Stimulated activated CD4-positive, alpha-beta T cell treated with anti-CD3 and anti-CD28 coated beads, TNF-alpha, amount 100 ng/mL, for 1 hour (primary cell): Measurements from ENCODE around the gene NOC3L.
A peak's percentile ranks its signal among the peaks of the same experiment; 100 is the strongest.
"Not testable (repeated sequence)": the region's sequence is repeated elsewhere in the genome, so short reads cannot be mapped to it uniquely, and the experiment has no call there.

Experiments used
- DNase-seq, 3 donors: peaks; one replicate each; pipeline ENCODE4 v3.0.0-alpha.2; 2020; ENCODE audit warnings: low read depth in 3 of 3, low spot score in 1 of 3

Gene NOC3L

DNA sequence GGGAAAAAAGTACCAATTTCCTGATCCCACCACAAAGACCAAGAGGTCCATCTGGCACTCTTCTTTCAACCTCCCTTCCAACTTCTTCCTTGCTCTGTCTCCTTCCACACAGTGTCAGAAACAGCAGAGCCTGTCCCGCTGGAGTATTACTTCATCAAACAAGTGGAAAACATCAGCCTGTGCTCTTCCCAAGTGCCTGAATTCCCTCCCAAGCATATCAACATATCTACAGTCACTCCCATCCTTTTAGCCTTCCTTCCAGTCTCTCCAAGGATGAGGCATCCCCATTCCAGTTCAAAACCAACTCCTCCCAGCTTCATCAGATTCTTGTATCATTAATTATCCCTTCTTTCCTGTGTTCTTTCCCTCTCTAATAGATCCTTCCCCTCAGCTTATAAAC is 1.7 kb upstream of the NOC3L start:
- no peak for DNase-seq

DNA sequence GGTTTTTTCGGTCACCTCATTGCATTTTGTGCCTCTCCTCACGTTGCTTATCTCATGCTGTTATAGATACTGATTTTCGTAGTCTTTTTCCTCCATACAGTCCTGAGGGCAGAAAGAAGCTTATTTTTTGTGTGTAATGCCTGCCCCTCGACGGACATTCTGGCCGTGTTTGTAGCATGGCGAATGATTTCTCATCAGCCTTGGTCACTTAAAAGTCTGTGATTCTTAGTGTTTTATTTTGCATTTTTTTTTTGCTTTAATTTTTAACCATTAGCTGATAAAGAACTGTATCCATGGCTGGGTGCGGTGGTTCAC is 469 bp upstream of the NOC3L start:
- no peak for DNase-seq

DNA sequence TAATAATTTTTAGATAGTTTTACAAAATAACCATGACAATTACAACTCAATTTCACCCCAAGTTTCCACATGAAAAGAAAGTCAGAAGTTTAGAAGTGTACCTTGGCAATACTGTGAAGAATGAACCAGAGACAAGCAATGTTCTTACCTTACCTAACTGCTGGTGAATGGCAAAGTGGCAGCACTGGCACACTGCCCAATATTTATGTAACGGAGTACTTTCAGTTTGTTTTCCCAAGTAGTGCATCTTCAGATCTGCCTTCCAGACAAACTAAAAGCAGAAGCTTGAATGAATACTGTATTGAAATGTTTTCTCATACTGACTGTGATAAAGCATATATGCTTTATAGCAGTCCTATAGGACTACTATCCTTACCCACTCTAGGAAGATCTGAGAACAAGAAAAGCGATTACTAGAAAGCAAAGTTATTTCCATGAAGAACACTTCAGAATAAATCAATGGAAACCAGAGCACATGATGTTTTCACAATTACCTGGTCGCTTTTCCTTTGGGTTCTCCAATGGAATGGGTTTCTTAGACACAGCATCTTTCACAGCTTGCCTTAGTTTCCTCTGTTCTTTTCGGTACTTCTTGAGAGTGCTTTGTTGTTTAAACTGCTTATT is 1.5 kb downstream of the NOC3L start:
- DNase-seq = no peak

DNA sequence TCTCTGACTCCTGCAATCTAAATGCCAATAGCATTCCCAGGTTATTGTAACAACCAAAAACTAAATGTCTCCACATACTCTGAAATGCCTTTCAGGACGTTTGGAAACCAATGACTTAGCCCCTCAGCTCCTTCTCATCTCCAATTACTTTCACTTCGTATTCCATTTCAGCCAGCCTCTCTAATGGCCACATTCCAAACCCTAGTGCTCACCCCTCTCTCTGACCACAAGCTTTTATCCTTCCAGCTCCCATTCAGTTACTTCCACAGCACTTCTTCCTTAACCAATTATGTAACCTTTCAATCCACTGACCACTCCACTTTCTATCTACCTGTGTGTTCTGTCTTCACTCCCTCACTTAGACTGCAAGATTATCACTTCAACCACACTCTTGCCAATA is 4.3 kb downstream of the NOC3L start:
- no peak for DNase-seq

DNA sequence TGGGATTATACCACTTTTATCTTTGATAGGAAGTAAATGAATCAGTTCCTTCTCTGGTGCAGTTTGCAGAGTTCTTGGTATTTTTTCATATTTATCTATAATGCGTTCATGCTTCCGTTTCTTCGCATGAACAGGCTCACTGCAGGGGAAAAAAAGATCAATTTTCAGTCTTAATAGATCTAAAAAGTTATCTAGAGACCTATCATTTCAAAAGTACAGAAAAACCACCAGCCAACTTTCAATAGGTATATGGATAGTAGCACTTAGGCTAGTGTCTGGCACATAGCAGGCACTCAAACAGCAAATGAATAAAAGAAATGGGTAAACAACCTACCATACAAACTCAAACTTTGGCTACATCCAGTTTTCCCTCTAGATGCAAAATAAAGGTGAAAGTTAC is 5.5 kb downstream of the NOC3L start:
- no peak for DNase-seq

DNA sequence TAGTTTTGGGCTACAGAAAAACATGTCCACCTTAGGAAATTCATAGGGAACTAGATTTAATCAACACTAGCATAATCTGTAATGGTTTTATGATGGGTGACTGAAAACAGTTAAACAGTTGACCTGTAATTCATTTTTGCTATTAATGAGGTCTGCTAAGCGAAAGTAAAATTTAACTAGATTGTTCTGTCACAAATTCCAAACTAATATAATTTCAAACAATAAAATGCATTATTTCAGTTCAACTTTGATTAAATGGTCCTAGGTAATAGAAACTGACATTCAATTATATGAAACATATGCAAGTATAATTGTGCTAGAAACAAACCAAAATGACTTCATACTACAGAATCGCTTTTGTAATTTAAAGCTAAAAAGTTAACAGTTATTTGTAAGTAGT is 6.9 kb downstream of the NOC3L start:
- no peak for DNase-seq

DNA sequence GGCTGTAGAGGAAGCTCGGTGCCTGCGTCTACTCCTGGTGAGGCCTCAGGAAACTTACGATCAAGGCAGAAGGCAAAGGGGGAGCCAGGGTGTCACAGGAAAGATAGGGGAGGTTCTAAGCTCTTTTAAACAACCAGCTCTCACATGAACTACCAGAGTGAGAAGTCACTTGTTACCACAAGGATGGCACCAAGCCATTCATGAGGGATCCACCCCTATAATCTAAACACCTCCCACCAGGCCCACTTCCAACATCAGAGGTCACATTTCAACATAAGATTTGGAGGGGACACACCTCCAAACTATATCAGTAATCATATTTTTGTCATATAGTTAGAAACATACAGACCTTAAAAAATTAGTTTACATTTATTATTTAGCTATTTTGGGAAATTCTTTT is 9.4 kb downstream of the NOC3L start:
- no peak for DNase-seq

DNA sequence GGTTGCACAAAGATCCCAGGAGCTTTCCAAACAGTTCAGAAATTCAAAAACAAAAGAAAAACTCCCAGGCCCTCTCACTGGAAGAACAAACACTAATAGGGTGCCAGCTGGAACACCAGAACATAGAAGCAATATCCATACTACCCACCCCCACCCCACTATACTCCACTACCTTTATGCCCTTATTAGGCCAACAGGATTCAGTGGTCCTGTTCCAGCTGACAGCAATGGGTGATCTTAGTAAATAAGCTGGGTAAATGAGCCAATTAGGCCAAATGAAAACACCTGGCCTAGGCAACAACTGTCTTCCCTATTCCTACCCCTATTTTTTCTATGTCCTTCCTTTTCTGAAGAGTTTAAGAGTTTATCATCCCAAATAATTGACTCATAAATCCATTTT is 11.7 kb downstream of the NOC3L start:
- no peak for DNase-seq

DNA sequence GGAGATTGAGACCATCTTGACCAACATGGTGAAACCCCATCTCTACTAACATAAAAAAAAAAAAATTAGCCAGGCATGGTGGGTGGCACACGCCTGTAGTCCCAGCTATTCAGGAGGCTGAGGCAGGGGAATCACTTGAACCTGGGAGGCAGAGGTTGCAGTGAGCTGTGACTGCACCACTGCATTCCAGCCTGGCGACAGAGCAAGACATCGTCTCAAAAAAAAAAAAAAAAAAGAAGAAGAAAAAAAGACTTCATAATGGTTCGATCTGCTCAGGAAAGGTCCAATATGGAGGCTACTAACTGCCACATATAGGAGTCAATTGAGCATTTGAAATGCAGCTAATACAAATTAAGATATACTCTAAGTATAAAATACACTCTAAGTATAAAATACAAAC is 12.2 kb downstream of the NOC3L start:
- DNase-seq = not testable (repeated sequence)

DNA sequence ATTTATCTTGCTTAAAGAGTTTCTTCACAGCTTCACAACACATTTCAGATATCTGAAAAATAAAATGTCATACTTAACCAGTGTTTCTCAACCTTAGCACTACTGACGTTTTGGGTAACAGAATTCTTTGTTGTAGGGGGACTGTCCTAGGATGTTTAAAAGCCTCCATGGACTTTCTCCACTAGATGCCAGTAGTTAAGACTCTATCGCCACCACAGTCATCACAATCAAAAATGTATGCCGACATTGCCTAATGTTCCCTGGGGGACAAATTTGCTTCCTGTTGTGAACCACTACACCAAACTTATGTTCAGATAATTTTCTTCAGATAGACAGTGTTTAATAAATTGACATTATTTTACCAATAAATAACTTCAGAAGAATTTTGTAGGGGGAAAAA is 13.4 kb downstream of the NOC3L start:
- DNase-seq = no peak

DNA sequence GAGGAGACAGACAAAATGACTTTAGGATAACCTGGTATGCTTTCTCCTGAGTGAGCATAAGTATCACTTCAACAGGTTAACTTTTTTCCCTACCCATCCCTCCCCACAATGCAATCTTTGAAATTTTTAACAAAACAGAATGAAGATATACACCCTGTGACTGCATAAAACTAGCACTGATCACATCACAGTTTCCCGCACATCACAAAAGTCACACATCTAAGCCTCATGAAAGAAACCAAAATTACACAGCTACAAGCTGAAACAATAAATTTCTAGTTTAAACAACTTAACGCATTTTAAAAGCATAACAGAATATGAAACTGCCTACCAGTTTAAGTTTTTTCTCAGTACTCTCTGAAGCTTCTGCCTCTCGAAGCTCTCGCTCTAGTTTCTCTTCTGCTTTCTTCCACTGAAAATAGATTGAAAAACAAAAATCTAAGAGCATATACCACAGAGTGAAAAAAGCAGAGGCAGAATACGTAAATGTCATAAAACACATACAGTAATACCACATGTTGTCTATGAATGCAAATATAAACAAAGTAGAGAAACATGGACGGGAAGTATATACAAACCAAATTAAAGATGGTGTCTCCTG is 18.1 kb downstream of the NOC3L start:
- no peak for DNase-seq

DNA sequence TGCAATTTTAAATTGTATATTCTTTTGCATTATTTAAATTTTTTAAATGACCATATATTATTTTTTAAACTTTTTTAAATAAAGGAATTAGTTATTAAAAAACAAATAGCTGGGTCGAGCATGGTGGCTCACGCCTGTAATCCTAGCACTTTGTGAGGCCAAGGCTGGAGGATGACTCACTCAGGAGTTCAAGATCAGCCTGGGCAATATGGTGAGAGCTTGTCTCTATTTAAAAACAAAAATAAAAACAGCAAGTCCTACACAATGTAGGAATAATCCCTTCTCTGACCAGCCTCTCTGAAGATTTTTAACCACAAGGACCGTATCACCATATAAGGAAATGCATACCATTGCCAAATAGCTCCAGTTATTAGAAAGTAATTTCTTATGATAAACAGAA is 19.6 kb downstream of the NOC3L start:
- DNase-seq = no peak

DNA sequence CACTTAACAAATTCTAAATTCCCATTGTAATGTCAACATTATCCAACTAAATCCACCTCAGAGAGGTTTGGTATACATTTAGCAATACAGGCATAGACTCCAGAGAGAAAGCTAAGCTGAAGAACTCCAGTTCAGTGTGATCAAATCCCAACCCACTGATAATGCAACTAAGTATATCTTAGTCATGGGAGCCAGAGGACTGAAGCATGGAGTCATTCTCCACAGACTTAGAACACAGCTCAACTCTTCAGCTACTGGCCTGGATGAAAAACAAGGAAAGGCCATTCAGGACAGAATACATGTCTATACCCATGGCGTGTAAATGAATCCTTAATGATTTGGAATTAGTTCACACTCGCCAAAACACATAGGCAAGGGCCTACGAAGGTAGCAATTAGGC is 27.9 kb downstream of the NOC3L start:
- no peak for DNase-seq

DNA sequence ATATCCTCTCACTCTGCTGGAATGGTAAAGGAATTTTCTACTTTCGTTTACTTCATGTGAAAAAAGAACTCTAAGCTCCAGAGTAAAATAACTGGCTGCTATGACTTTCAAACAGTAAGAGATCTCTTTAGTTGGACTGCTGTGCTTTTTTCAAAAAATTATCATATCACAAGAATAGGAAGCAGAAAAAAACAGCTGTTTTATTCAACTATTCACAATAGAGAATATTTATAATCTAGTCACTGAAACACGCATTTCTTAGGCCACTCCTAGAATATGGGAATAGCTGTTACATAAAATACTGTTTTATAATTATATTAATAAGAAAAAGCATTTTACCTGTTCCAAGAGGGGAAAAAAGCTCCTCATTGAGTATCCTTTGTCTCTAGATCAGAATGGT is 29.7 kb downstream of the NOC3L start:
- no peak for DNase-seq

DNA sequence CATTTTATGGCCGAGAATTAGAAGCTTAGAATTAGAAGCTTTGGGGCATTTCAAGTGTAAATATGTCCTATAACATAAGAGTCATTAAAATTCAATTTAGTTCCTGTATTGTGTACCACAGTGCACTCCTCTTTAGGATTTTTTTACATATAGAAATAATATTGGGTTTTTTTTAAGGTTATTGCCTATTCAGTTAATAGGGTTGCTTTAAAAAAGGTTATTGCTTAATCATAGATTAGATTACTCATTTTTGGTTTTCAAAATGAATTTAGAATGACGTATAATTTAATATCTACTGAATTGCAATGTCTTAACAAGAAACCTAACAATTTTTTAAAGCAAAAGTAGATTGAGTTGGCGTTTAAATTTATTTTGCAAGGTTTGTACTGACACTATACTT is 34.1 kb downstream of the NOC3L start:
- no peak for DNase-seq

DNA sequence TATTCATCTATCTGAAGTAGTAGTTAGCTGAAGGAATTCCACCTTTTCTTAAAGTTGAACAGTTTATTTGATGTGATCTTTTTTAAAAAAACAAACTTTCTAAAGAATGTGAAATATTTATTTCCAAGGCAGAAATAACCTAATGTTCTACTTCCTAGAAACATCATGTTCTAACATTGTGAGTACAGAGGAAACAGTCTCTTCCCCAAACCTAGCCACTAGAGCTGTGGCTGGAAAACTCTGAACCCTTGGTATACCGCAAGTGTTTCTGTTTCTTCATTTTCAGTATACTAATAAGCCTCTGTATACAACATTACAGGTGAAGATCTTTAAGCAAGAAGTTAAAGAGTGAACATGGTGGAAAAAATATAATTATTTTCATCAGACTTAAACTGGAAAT is 35.1 kb downstream of the NOC3L start:
- no peak for DNase-seq

DNA sequence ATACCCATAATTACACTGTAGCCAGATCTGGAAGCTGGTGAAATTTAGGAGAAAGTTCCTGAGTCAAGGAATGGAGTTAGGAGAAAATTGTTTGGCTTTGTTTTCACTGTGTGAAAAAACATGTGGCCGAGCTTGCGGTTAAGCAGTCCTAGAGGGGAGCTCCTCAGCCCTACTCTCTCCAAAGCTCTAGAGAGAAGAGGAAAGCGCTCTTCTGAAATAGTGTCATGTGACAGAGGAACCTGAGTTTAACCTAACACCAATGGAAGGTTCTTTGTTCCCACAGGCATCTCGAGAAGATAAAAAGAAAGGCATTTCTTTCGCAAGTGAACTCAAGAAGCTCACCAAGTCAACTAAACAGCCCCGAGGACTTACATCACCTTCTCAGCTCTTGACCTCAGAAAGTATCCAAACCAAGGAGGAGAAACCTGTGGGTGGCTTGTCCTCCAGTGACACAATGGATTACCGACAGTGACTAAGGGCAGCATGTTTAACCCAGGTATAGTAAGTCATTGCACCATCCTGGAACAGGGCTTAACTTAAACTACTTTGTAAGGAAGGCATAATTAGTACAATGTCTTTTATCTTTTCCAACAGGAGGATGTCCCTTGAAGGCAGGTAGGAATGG is 38.0 kb downstream of the NOC3L start:
- no peak for DNase-seq

DNA sequence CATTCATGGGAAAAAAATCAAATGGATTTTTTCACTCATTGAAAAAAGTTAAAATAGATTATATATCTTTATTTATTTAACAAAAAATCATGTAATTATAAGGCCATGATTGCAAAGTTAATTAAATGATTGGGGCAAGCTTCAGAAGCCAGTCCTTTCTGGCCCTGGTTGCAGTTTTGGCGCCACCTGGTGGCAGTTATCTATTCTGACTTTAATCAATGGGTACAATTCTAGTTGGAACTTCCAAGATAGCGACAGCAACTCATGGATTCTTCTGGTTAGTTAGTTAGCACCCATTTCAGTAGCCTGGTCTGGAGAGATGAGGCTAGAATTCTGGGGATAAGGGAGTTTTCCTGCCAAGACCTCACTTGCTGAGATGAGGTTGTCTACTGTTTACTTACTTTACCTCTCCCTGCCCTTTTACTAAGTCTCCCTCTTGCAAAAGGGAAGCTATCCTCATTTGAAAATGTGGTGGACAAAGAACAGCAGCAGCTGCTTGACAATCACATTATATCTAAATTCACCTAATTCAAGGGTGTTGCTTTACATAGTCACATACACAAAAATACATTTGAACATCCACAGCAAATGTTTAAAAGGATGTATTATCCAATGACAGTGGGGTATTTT is 42.3 kb downstream of the NOC3L start:
- peak; percentile 16 to 38 (median 27) for DNase-seq

DNA sequence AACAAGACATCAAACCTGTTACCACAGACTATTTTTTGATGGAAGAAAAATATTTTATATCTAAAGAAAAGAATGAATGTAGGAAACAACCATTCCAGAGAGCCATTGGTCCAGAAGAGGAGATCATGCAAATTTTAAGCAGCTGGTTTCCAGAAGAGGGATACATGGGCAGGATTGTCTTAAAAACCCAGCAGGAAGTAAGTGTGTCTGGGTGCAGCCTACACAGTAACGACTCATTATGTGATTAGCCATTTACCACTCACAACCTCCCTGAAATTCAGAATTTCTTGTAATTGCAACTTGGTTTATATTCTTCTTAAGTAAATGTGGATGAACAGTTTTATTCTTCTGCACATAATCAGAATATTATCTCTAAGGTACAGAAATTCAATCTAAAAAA is 46.2 kb downstream of the NOC3L start:
- no peak for DNase-seq

DNA sequence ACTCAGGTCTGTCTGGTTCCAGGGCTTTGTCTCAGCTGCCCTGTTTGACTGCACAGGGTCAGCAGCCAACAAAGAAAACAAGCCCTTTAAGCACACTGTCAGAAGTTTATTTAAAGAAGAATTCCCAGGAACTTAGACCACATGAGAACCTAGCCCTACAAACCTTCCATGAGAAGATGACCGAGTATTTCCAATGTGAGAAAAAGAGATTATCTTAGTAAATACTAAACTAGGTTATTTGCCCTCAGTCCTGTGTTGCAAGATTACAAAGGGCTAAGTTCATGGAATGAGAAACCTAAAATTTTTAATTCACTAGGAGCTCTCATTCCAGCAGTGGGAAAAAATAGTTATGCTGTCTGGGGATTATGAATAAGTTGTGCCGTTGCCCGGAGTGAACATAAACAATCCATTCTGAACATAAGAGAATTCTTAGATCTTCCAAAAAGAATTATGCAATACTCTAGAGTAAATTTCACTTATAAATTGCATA is 46.7 kb downstream of the NOC3L start:
- DNase-seq = no peak

DNA sequence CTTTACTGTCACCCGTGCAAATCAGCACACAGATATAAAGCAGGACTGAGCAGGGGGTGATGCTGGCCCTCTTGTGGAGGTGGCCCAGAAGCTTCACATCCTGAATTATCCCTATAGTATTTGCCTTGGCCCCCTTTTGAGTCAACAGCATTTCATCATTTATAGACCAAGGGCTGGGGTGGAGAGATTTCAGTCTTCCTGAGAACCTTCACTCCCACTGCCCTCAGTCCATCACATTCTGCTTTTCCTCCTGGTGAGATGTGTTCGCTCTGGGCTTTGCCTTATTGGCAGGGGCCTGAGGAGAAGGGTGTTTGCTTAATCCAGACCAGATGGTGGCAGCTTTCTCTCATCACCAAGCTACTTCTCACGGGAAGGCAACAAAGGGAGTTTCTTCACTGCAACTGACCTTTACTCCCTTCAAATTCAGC is 47.7 kb downstream of the NOC3L start:
- no peak for DNase-seq

DNA sequence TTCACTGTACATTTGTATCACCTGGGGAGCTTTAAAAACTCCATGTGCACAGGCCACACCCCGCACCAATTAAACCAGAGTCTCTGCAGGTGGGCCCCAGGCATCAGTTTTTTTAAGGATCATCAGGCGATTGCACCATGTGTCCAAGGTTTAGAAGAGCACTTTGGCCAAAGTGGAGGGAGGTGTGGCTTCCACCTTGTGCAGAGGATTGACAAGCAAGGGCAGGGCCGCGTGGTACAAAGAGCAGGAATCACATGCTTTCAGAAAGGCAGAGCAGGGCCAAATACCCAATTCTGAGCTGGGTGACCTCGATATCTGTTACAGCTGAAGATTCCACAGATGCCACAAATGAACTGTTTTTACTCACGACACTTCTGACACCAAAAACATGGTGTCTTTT is 52.4 kb downstream of the NOC3L start:
- no peak for DNase-seq

DNA sequence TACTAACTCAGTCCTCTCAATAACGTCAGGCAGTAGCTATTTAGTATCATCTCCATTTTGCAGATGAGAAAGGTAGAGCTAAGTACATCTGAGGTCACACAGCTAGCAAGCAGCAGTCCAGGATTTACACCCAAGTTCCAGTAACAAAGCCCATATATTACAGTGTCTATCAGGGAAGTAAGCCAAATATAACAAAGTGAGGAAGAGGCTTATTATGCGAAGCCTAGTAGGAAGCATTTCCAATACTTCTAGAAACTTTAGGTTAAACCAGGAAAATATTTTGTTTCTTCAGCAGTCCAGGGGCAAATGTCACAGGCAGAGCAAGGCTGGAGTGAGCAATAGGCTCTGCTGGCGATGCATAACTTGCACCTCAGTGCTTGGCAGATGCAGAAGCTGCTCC is 53.9 kb downstream of the NOC3L start:
- no peak for DNase-seq
